ENCODE data around the gene EFHD1.

DNA sequence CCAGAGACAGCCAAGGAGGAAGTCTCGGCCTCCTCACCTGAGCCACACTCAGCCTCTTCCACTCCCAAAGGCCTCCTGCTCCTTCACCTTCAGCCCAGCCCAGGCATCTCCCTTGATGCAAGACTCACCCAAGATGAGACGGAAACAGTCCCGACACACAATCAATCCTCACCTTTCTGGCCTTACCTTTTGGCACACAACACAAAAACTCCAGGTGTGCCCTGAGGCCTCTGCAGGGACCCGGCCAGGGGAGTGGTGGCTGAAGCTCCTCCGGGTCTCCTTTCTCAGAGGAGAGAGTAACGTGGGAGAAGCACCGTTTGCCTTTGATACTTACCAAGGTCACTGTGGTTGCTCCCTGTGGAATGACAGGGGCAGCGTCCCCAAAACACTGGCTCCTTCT, 23.8 kb upstream of the EFHD1 start:
- TF ChIP-seq, protein P1, sequence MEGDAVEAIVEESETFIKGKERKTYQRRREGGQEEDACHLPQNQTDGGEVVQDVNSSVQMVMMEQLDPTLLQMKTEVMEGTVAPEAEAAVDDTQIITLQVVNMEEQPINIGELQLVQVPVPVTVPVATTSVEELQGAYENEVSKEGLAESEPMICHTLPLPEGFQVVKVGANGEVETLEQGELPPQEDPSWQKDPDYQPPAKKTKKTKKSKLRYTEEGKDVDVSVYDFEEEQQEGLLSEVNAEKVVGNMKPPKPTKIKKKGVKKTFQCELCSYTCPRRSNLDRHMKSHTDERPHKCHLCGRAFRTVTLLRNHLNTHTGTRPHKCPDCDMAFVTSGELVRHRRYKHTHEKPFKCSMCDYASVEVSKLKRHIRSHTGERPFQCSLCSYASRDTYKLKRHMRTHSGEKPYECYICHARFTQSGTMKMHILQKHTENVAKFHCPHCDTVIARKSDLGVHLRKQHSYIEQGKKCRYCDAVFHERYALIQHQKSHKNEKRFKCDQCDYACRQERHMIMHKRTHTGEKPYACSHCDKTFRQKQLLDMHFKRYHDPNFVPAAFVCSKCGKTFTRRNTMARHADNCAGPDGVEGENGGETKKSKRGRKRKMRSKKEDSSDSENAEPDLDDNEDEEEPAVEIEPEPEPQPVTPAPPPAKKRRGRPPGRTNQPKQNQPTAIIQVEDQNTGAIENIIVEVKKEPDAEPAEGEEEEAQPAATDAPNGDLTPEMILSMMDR (IDR thresholded peaks at IDR 0.05): no peak
- TF ChIP-seq REST (IDR thresholded peaks at IDR 0.05; ENCODE audit: insufficient read depth in 1 of 2, low read depth in 2 of 2, low read length in 1 of 2) (no peak), POLR2AphosphoS5 (IDR thresholded peaks at IDR 0.05; ENCODE audit: low read depth, low read length) (no peak), TCF7L2 (IDR thresholded peaks at IDR 0.05; ENCODE audit: low read depth, low read length) (no peak)

Measured in Panc1 (cell line).